HepG2 (cell line): ENCODE data around the gene MSANTD2. TPM values are rescaled to one million over a fixed set of nuclear protein-coding genes. Genes with fewer than 3 reads are reported as not detected.

Experiments
- PATZ1 ChIP-seq: sonication (generic); formaldehyde crosslinking; IDR thresholded peaks from 2 replicates; pipeline ENCODE4 v1.4.0; 2020; ENCODE audit warnings: missing genetic modification reagents
- PCBP1 ChIP-seq: fragments of 200-400 bp; formaldehyde crosslinking; IDR thresholded peaks from 2 replicates; pipeline ENCODE4 v1.6.1; 2017; ENCODE audit warnings: mild to moderate bottlenecking, low read depth, low read length, borderline replicate concordance
- ZBTB40 ChIP-seq, 2 experiments: fragments of 450-650 bp in 1 of 2; sonication (generic) in 1 of 2; formaldehyde crosslinking in 1 of 2; IDR thresholded peaks; 2 replicates each; pipeline versions ENCODE4 v1.6.1 to v1.8.0; 2016 to 2022; ENCODE audit warnings: antibody characterized with exemption in 1 of 2, mild to moderate bottlenecking in 1 of 2, missing genetic modification reagents in 1 of 2
- ZNF350 ChIP-seq: sonication (generic); formaldehyde crosslinking; IDR thresholded peaks from 2 replicates; pipeline ENCODE4 v1.4.0; 2020; ENCODE audit warnings: mild to moderate bottlenecking, low read depth, missing genetic modification reagents, borderline replicate concordance
- polyA plus RNA-seq, 8 experiments: library from polyadenylated mRNA; depleted of rRNA in 3 of 8; stranded (reverse) in 7 of 8; unstranded in 1 of 8; fragments of >200 nt; fragmentation: Illumina TruSeq in 4 of 8; extraction: Trizol in 4 of 8; gene quantifications; 2 replicates each; pipeline versions ENCODE4 v1.2.1 to v1.2.3, GENCODE V29; 2011 to 2016; ENCODE audit warnings: low read depth in 4 of 8, missing spikeins in 1 of 8, mixed read lengths in 1 of 8; ENCODE audit not compliant: insufficient read depth in 1 of 8
- total RNA-seq, 5 experiments: library from RNA; depleted of rRNA; stranded (reverse); fragments of >200 nt; fragmentation: Illumina TruSeq; extraction: Trizol; gene quantifications; 2 replicates each; pipeline ENCODE4 v1.2.3, GENCODE V29; 2016; ENCODE audit warnings: low read depth in 1 of 5
- TF ChIP-seq, protein P1 (sequence below): sonication (generic); formaldehyde crosslinking; IDR thresholded peaks from 2 replicates; pipeline ENCODE4 v1.4.0; 2020; ENCODE audit warnings: missing genetic modification reagents, borderline replicate concordance
- TF ChIP-seq, protein P2 (sequence below): sonication (generic); formaldehyde crosslinking; IDR thresholded peaks from 2 replicates; pipeline ENCODE4 v1.4.0; 2020; ENCODE audit warnings: missing genetic modification reagents, mild to moderate bottlenecking, borderline replicate concordance

Gene MSANTD2
- total and polyA plus RNA-seq, 2 of the 13 experiments (the other 11 are each of a cell fraction or from before 2014, with no cell fraction given): 8.7 to 10.1 TPM

- TF ChIP-seq ZBTB40 (IDR thresholded peaks at IDR 0.05) (no peak), ZBTB40 (CRISPR knock-in tag; IDR thresholded peaks at IDR 0.05) (0 out of 2 replicates have a peak, but pooled peaks have one; percentile 6), PATZ1 (CRISPR knock-in tag) (peak; percentile 46; the same call in 1 of the 2 replicates), PCBP1 (no peak), ZNF350 (CRISPR knock-in tag) (0 out of 2 replicates have a peak, but pooled peaks have one; percentile 18)
- TF ChIP-seq, protein P1, sequence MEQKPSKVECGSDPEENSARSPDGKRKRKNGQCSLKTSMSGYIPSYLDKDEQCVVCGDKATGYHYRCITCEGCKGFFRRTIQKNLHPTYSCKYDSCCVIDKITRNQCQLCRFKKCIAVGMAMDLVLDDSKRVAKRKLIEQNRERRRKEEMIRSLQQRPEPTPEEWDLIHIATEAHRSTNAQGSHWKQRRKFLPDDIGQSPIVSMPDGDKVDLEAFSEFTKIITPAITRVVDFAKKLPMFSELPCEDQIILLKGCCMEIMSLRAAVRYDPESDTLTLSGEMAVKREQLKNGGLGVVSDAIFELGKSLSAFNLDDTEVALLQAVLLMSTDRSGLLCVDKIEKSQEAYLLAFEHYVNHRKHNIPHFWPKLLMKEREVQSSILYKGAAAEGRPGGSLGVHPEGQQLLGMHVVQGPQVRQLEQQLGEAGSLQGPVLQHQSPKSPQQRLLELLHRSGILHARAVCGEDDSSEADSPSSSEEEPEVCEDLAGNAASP (CRISPR knock-in tag): 0 out of 2 replicates have a peak, but pooled peaks have one; percentile 2
- TF ChIP-seq, protein P2, sequence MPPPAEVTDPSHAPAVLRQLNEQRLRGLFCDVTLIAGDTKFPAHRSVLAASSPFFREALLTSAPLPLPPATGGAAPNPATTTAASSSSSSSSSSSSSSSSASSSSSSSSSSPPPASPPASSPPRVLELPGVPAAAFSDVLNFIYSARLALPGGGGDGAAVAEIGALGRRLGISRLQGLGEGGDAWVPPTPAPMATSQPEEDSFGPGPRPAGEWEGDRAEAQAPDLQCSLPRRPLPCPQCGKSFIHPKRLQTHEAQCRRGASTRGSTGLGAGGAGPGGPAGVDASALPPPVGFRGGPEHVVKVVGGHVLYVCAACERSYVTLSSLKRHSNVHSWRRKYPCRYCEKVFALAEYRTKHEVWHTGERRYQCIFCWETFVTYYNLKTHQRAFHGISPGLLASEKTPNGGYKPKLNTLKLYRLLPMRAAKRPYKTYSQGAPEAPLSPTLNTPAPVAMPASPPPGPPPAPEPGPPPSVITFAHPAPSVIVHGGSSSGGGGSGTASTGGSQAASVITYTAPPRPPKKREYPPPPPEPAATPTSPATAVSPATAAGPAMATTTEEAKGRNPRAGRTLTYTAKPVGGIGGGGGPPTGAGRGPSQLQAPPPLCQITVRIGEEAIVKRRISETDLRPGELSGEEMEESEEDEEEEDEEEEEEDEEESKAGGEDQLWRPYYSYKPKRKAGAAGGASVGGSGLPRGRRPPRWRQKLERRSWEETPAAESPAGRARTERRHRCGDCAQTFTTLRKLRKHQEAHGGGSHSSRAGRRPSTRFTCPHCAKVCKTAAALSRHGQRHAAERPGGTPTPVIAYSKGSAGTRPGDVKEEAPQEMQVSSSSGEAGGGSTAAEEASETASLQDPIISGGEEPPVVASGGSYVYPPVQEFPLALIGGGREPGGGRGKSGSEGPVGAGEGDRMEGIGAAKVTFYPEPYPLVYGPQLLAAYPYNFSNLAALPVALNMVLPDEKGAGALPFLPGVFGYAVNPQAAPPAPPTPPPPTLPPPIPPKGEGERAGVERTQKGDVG (CRISPR knock-in tag): peak; percentile 24; the same call in 1 of the 2 replicates
Measured at GRCh38 chr11:124799348-124800225, 619 bp downstream of the MSANTD2 start (continued).
